HCT116 (cell line): ENCODE data around the gene DYNC2LI1. TPM values are rescaled to one million over a fixed set of nuclear protein-coding genes. Genes with fewer than 3 reads are reported as not detected.

Experiments used
- ATAC-seq: fragments of 200-7000 bp; cut with Tn5 transposase; 2 replicates; pipeline ENCODE4 v1.9.1; 2020; ENCODE audit warnings: mild to moderate bottlenecking, moderate library complexity
- BruUV-seq: library from RNA; stranded (reverse); fragments of 400-500 nt; replicated peaks from 2 replicates; lab custom pipeline; 2021; lab: Mats Ljungman, UMichigan
- CTCF ChIA-PET: fragments of 300-600 bp; sonication (Branson Sonifier 250); formaldehyde crosslinking; loops from one replicate; lab custom pipeline; 2021; ENCODE audit warnings: antibody characterized with exemption; lab: Charles Lee
- POLR2A ChIA-PET: fragments of 300-600, 350-600 bp; sonication (Branson Sonifier 250); formaldehyde crosslinking; loops from one replicate; lab custom pipeline; 2021; ENCODE audit warnings: antibody characterized with exemption; lab: Charles Lee
- RAD21 ChIA-PET, 2 experiments: fragments of 300-600 bp; sonication (Branson Sonifier 250); formaldehyde crosslinking; loops; one replicate each; lab custom pipeline; 2023; ENCODE audit warnings: low total read pairs in 2 of 2; ENCODE audit not compliant: uncharacterized antibody in 2 of 2, unreplicated experiment in 2 of 2, low non-redundant PET in 1 of 2; lab: Charles Lee
- DNase-seq: peaks from one replicate; pipeline ENCODE4 v3.0.0-alpha.2; 2010; ENCODE audit warnings: low read depth, low spot score
- H2AFZ ChIP-seq: fragments of 200-600 bp; shearing (Covaris generic), sonication (generic); 2 replicates; pipeline ENCODE4 v1.6.1; 2017; ENCODE audit warnings: low read depth, mixed run types, mixed read lengths, antibody characterized with exemption, low read length; ENCODE audit not compliant: poor library complexity, severe bottlenecking
- H3K27ac ChIP-seq: 2 replicates; pipeline ENCODE4 v1.5.1; 2012; ENCODE audit warnings: low read depth, low read length
- H3K27me3 ChIP-seq: fragments of 200-600 bp; sonication (generic); 2 replicates; pipeline ENCODE4 v1.6.1; 2016; ENCODE audit warnings: mixed run types, low read length, mixed read lengths; ENCODE audit not compliant: insufficient read depth
- H3K36me3 ChIP-seq, 2 experiments: fragments of 200-500 bp in 1 of 2; fragments of 200-600 bp in 1 of 2; sonication (Bioruptor generic) in 1 of 2; sonication (generic) in 1 of 2; 2 replicates each; pipeline versions ENCODE4 v1.5.1 to v1.6.1; 2014 to 2016; ENCODE audit warnings: low read length in 2 of 2, inconsistent platforms in 1 of 2, mixed read lengths in 1 of 2, mixed run types in 1 of 2; ENCODE audit not compliant: insufficient read depth in 2 of 2, control insufficient read depth in 1 of 2
- H3K4me1 ChIP-seq, 2 experiments: fragments of 200-600 bp in 1 of 2; sonication (generic) in 1 of 2; 2 replicates each; pipeline versions ENCODE4 v1.5.1 to v1.6.1; 2012 to 2017; ENCODE audit warnings: low read length in 2 of 2, inconsistent platforms in 1 of 2, mild to moderate bottlenecking in 1 of 2, mixed read lengths in 1 of 2, mixed run types in 1 of 2, moderate library complexity in 1 of 2; ENCODE audit not compliant: insufficient read depth in 2 of 2, control insufficient read depth in 1 of 2
- H3K4me2 ChIP-seq: fragments of 200-600 bp; sonication (generic); 2 replicates; pipeline ENCODE4 v1.6.1; 2017; ENCODE audit warnings: mixed run types, low read length, mixed read lengths
- H3K4me3 ChIP-seq, 2 experiments: fragments of 200-600 bp in 1 of 2; sonication (generic) in 1 of 2; replicated peaks in 1 of 2; 2 replicates each; pipeline ENCODE4 v1.5.1; 2011 to 2016; ENCODE audit warnings: low read length in 2 of 2, control low read depth in 1 of 2, low read depth in 1 of 2, mild to moderate bottlenecking in 1 of 2, mixed read lengths in 1 of 2, mixed run types in 1 of 2
- H3K79me2 ChIP-seq: fragments of 200-600 bp; sonication (generic); 2 replicates; pipeline ENCODE4 v1.6.1; 2017; ENCODE audit warnings: mild to moderate bottlenecking, mixed run types, low read length, moderate library complexity, mixed read lengths; ENCODE audit not compliant: insufficient read depth
- H3K9ac ChIP-seq: fragments of 200-600 bp; sonication (generic); 2 replicates; pipeline ENCODE4 v1.6.1; 2016; ENCODE audit warnings: low read length, mixed read lengths
- H3K9me2 ChIP-seq: fragments of 200-600 bp; sonication (generic), shearing (Covaris generic); 2 replicates; pipeline ENCODE4 v1.6.1; 2017; ENCODE audit warnings: mixed run types, mild to moderate bottlenecking, moderate library complexity; ENCODE audit not compliant: insufficient read depth
- H3K9me3 ChIP-seq, 2 experiments: fragments of 200-500 bp in 1 of 2; fragments of 200-600 bp in 1 of 2; sonication (Bioruptor generic) in 1 of 2; sonication (generic) in 1 of 2; 2 replicates each; pipeline ENCODE4 v1.6.1; 2014 to 2017; ENCODE audit warnings: low read length in 2 of 2, mixed read lengths in 2 of 2, inconsistent platforms in 1 of 2, low read depth in 1 of 2, mild to moderate bottlenecking in 1 of 2, mixed run types in 1 of 2, moderate library complexity in 1 of 2; ENCODE audit not compliant: control insufficient read depth in 1 of 2, insufficient read depth in 1 of 2
- H4K20me1 ChIP-seq: fragments of 200-600 bp; sonication (generic), shearing (Covaris generic); 2 replicates; pipeline ENCODE4 v1.6.1; 2017; ENCODE audit warnings: mixed run types, mild to moderate bottlenecking, moderate library complexity; ENCODE audit not compliant: insufficient read depth
- CEBPB ChIP-seq: IDR thresholded peaks from 2 replicates; pipeline ENCODE4 v1.6.1; 2012; ENCODE audit warnings: low read depth
- CTCF ChIP-seq, 3 experiments: fragments of 200-600 bp in 1 of 3; sonication (generic) in 1 of 3; IDR thresholded peaks in 2 of 3; conservative IDR thresholded peaks in 1 of 3; 2 replicates each; pipeline ENCODE4 v1.5.1; 2012 to 2017; ENCODE audit warnings: low read depth in 2 of 3, low read length in 2 of 3, antibody characterized with exemption in 1 of 3, borderline replicate concordance in 1 of 3, control low read depth in 1 of 3, mild to moderate bottlenecking in 1 of 3, mixed read lengths in 1 of 3, mixed run types in 1 of 3, moderate library complexity in 1 of 3; ENCODE audit not compliant: insufficient read depth in 1 of 3
- ELF1 ChIP-seq: IDR thresholded peaks from 2 replicates; pipeline ENCODE4 v1.6.1; 2012; ENCODE audit warnings: low read depth, borderline replicate concordance
- EZH2 ChIP-seq: fragments of 200-600 bp; sonication (generic); IDR thresholded peaks from 2 replicates; pipeline ENCODE4 v1.6.1; 2017; ENCODE audit warnings: antibody characterized with exemption, mixed run types
- FOSL1 ChIP-seq: IDR thresholded peaks from 2 replicates; pipeline ENCODE4 v1.6.1; 2012; ENCODE audit warnings: low read depth
- JUND ChIP-seq: IDR thresholded peaks from 2 replicates; pipeline ENCODE4 v1.6.1; 2012
- POLR2A ChIP-seq: IDR thresholded peaks from 2 replicates; pipeline ENCODE4 v1.7.0; 2011; ENCODE audit warnings: borderline replicate concordance; ENCODE audit not compliant: insufficient read depth, insufficient read length; ENCODE audit errors: extremely low read depth
- RAD21 ChIP-seq: IDR thresholded peaks from 2 replicates; pipeline ENCODE4 v1.6.1; 2012; ENCODE audit warnings: low read depth, mild to moderate bottlenecking
- REST ChIP-seq: IDR thresholded peaks from 2 replicates; pipeline ENCODE4 v1.6.1; 2012; ENCODE audit warnings: low read depth
- TCF7L2 ChIP-seq: IDR thresholded peaks from 2 replicates; pipeline ENCODE4 v1.7.0; 2011; ENCODE audit warnings: borderline replicate concordance, inconsistent platforms; ENCODE audit not compliant: insufficient read depth, insufficient read length; ENCODE audit errors: extremely low read depth
- YY1 ChIP-seq: IDR thresholded peaks from 2 replicates; pipeline ENCODE4 v1.6.1; 2011; ENCODE audit warnings: low read length, low read depth, moderate library complexity, mild to moderate bottlenecking; ENCODE audit not compliant: insufficient replicate concordance; ENCODE audit errors: extremely low read depth
- ZBTB33 ChIP-seq: IDR thresholded peaks from 2 replicates; pipeline ENCODE4 v1.6.1; 2011; ENCODE audit warnings: mild to moderate bottlenecking, low read length, moderate library complexity; ENCODE audit not compliant: insufficient replicate concordance; ENCODE audit errors: extremely low read depth
- ZFX ChIP-seq: fragments of 450-650 bp; IDR thresholded peaks from 2 replicates; pipeline ENCODE4 v1.6.1; 2017
- intact Hi-C: fragments of 100-400 bp; cut with micrococcal nuclease; formaldehyde crosslinking; loops from 2 replicates; pipeline ENCODE4 v1.10.0; 2022
- total RNA-seq: library from RNA; stranded (reverse); gene quantifications from one replicate; pipeline ENCODE4 v1.2.1, GENCODE V29; 2021; ENCODE audit not compliant: unreplicated experiment

The DYNC2LI1 gene
- total RNA-seq, 1 experiment from 2014 or later, result 16.7 TPM

- H4K20me1 ChIP-seq, result no peaks in the 10 kb centered on the region
- no peaks in the 10 kb centered on the region for H3K9me2 ChIP-seq
- BruUV-seq, result no TSS peak
- no peaks in the 10 kb centered on the region for H3K4me1 ChIP-seq
- H3K9ac ChIP-seq, result no peak overlapping the region
- no peaks in the 10 kb centered on the region for H3K79me2 ChIP-seq
- CTCF ChIA-PET, result no interaction called here
- H3K4me2 ChIP-seq, result no peak overlapping the region
- POLR2A ChIA-PET, result no interaction called here
- intact Hi-C loops, result no loop called here
- no peak overlapping the region for H3K27ac ChIP-seq
- no peak for TF ChIP-seq EZH2
- TF ChIP-seq YY1, result no peak
- TF ChIP-seq ZFX, result no peak
- TF ChIP-seq JUND, result no peak
- TF ChIP-seq REST, result no peak
- TF ChIP-seq RAD21, result no peak
- TF ChIP-seq ZBTB33, result no peak
- TF ChIP-seq POLR2A, result no peak
- TF ChIP-seq ELF1, result no peak
- TF ChIP-seq TCF7L2, result no peak
- no peak for TF ChIP-seq FOSL1
- TF ChIP-seq CTCF (IDR thresholded peaks at IDR 0.05 in 2 of 3, conservative IDR thresholded peaks at IDR 0.05 in 1 of 3; ENCODE audit: borderline replicate concordance in 1 of 3, insufficient read depth in 1 of 3, low read depth in 2 of 3, low read length in 2 of 3), result no peak
- TF ChIP-seq CEBPB, result no peak
- ATAC-seq (no peak), DNase-seq (no peak)
- no peak overlapping the region for H2AFZ ChIP-seq
- no peaks in the 10 kb centered on the region for H3K9me3 ChIP-seq
- no peak overlapping the region for H3K4me3 ChIP-seq
- H3K36me3 ChIP-seq, result no peaks in the 10 kb centered on the region
- no peaks in the 10 kb centered on the region for H3K27me3 ChIP-seq
- RAD21 ChIA-PET, result no interaction called here
These were observed 37.0 kb downstream of the DYNC2LI1 start for GRCh38 chr2:43810888-43811287.
